ENCODE measurements around the gene ANKRD12.

DNA sequence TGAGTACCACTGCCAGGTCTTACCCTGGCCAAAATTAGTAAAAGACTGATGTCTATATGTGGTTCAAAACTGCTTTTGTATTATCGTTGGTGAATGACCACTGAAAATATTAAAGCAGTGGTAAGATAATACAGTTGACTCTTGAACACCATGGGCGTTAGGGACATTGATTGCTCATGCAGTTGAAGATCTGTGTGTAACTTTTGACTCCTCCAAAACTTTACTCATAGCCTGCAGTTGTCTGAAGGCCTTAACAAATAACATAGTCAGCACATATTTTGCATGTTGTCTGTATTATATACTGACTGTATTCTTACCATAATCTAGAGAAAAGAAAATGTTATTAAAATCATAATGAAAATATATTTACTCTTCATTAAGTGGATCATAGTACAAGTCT lies 5.8 kb upstream of the ANKRD12 start:
- TF ChIP-seq POLR2A (IDR thresholded peaks at IDR 0.05; ENCODE audit: borderline replicate concordance, extremely low read depth, insufficient read depth, insufficient read length) = no peak
- TF ChIP-seq, protein P1, sequence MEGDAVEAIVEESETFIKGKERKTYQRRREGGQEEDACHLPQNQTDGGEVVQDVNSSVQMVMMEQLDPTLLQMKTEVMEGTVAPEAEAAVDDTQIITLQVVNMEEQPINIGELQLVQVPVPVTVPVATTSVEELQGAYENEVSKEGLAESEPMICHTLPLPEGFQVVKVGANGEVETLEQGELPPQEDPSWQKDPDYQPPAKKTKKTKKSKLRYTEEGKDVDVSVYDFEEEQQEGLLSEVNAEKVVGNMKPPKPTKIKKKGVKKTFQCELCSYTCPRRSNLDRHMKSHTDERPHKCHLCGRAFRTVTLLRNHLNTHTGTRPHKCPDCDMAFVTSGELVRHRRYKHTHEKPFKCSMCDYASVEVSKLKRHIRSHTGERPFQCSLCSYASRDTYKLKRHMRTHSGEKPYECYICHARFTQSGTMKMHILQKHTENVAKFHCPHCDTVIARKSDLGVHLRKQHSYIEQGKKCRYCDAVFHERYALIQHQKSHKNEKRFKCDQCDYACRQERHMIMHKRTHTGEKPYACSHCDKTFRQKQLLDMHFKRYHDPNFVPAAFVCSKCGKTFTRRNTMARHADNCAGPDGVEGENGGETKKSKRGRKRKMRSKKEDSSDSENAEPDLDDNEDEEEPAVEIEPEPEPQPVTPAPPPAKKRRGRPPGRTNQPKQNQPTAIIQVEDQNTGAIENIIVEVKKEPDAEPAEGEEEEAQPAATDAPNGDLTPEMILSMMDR (IDR thresholded peaks at IDR 0.05 in 2 of 3, conservative IDR thresholded peaks at IDR 0.05 in 1 of 3; ENCODE audit: borderline replicate concordance in 1 of 3, insufficient read depth in 1 of 3, low read depth in 2 of 3, low read length in 2 of 3) = no peak
